Activated CD8-positive, alpha-beta memory T cell treated with anti-CD3 and anti-CD28 coated beads, Interleukin-2, amount 50 U/mL, for 24 hours (primary cell): ENCODE results near the gene KRT81.
"Not testable (repeated sequence)": the region's sequence is repeated elsewhere in the genome, so short reads cannot be mapped to it uniquely, and the experiment has no call there.

Experiments
- DNase-seq: peaks from one replicate; pipeline ENCODE4 v3.0.0-alpha.2; 2020; ENCODE audit errors: extremely low read depth

Gene KRT81

GRCh38 chr12:52241205-52241842 is 50.0 kb downstream of the KRT81 start:
- no peak for DNase-seq

GRCh38 chr12:52240247-52240646 is 51.1 kb downstream of the KRT81 start:
- DNase-seq: not testable (repeated sequence)

- DNase-seq: no peak
These were observed 51.6 kb downstream of the KRT81 start for GRCh38 chr12:52239767-52240166.

GRCh38 chr12:52238916-52239646 is 52.3 kb downstream of the KRT81 start:
- DNase-seq: no peak

- DNase-seq: no peak
These were observed 53.0 kb downstream of the KRT81 start for GRCh38 chr12:52238207-52238840.

- DNase-seq: no peak
These were observed 54.8 kb downstream of the KRT81 start for GRCh38 chr12:52236386-52237050.
